Epithelial cell of proximal tubule (primary cell): Measurements from ENCODE around the gene LBH. TPM values are rescaled to one million over a fixed set of nuclear protein-coding genes. Genes with fewer than 3 reads are reported as not detected.
A peak's percentile ranks its signal among the peaks of the same experiment; 100 is the strongest.

Source experiments
- DNase-seq: peaks from one replicate; pipeline ENCODE4 v3.0.0-alpha.2; 2011; ENCODE audit warnings: low read depth
- H3K4me3 ChIP-seq: 2 replicates; pipeline ENCODE4 v1.5.1; 2011; ENCODE audit warnings: low read depth, mild to moderate bottlenecking, low read length
- total RNA-seq: library from RNA; depleted of rRNA; stranded (reverse); fragments of >200 nt; gene quantifications from 2 replicates; pipeline ENCODE4 v1.2.3, GENCODE V29; 2015
- TF ChIP-seq, protein P1 (sequence below): conservative IDR thresholded peaks from 2 replicates; pipeline ENCODE4 v1.5.1; 2012; ENCODE audit warnings: low read depth, mild to moderate bottlenecking, low read length

Gene LBH
- total RNA-seq, 1 donor from 2014 or later = 18.0 TPM

DNA sequence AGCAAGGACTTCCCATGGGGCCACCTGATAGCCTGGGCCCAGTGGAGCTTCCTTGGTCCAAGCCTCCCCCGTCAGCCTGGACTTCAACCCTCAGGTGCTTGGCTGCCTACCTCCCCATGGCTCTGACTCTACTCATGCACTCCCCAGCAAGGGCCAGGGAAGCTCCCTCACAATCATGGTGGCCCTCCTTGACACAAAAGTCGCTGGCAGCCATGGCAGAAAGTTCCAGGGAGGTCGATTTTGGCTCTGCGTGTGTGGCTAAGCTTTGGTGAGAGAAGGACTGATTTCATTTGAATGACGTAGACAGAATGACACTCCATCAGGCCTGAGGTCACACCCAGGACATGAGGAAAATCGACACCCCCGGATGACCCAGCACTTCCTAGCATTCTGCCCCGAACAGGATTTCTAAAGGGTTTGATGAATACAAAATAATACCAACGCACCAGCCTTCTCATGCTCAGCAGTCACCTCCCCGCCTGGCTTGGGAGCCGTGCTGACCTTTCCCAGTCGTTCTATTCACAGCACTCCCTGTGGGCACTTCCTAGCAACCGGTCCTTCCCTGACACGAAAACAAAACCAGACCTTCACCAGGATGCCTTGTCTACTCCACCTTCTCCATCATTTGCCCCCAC lies 52.7 kb downstream of the LBH start:
- no peak for DNase-seq
- TF ChIP-seq, protein P1, sequence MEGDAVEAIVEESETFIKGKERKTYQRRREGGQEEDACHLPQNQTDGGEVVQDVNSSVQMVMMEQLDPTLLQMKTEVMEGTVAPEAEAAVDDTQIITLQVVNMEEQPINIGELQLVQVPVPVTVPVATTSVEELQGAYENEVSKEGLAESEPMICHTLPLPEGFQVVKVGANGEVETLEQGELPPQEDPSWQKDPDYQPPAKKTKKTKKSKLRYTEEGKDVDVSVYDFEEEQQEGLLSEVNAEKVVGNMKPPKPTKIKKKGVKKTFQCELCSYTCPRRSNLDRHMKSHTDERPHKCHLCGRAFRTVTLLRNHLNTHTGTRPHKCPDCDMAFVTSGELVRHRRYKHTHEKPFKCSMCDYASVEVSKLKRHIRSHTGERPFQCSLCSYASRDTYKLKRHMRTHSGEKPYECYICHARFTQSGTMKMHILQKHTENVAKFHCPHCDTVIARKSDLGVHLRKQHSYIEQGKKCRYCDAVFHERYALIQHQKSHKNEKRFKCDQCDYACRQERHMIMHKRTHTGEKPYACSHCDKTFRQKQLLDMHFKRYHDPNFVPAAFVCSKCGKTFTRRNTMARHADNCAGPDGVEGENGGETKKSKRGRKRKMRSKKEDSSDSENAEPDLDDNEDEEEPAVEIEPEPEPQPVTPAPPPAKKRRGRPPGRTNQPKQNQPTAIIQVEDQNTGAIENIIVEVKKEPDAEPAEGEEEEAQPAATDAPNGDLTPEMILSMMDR = no peak
- no peak overlapping the region for H3K4me3 ChIP-seq

DNA sequence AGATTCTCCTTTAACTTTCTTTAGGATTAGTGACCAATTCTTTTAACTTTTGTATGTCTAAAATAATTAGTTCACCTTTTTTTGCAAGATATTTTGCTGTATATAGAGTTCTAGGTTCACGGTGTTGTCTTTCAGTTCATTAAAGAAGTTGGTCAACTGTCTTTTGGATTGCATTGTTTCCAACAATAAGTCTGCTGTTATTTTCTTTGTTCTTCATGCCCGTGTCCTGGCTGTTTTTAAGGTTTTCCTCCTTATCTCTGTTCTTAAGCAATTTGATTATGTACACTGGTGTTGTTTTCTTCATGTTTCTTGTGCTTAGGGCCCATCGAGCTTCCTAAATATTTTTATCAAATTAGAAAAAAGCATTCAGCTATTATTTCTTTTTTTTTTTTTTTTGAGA lies 54.4 kb downstream of the LBH start:
- TF ChIP-seq, protein P1 = no peak
- no peak for DNase-seq
- H3K4me3 ChIP-seq = no peak overlapping the region

DNA sequence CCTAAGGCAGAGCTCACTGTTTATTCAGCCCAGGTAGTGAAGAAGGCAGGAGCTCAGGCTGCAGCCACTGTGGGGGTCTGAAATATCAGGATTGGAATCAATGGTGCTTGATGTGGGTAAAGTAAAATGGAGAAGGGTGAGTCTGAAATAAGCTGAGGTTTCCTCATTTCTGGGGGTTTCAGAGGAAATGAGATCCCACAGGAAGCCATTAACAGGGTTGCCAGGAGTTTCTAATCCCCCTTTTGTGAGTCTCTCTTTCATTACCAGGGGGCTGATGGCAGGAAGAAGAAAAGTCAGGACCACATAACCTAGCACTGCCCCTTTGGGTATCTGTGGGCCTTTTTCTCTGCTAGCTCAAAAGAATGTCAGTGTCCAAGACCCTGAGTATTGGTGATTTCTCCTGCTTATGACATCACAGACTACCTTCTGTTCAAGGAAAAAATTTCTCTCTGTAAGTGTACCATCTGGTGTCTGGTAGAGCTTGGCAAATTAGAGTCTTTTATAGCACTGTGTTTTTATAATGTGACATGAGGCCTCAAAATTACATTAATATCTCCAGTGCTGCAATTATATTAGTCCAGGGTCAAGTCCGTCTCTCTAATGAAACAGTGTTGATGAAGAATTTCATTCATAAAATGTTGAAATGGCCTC lies 56.0 kb downstream of the LBH start:
- no peak overlapping the region for H3K4me3 ChIP-seq
- TF ChIP-seq, protein P1 = no peak
- DNase-seq = no peak

DNA sequence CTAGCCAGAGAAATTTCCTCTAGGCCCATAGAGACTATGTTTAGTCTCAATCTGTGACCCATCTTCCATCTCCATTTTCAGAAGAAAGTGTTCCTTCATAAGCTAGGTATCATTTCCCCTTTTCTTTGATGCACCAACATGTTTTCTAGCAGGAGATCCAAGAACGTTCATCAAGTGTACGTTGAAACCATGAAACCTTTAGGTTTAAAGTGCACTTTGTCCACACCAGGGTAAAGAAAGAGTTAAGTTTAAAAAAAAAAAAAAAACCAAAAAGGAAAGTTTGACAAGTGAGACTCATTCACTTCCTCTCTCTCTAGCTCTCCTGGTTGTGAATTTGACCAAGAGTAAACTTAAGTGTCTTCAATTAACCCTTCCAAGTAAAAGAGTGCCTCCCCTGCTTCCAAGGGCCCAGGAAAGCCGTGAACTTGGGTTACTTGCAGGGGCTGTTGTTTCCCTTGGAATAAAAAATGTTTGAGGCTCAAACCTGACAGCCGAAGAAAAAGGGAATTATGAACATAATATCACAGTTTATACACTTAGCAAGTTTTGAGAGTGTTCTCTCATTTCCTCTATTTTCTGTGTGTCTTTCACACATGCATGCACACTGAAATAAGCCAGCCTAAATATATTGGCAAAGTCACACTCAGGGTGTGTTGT lies 56.7 kb downstream of the LBH start:
- no peak for DNase-seq
- H3K4me3 ChIP-seq = no peak overlapping the region
- TF ChIP-seq, protein P1 = no peak

DNA sequence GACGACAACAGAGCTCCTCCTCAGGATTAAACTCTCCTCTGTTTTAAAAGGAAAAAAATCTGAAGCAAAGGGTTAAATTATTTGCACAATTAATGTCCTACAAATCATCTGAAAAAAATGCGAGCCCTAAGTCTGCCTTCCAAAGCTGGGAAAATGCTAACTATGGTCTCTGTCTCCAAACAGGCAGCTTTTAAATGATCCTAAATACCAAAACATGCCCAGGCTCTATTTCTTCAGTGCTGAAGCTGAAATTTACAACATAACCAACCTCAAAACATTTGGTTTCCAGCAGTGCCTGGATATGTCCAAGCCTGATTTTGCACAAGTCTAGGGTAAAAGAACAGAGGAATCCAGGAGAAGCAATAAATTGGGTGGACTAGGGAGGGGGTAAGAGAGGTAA lies 57.2 kb downstream of the LBH start:
- TF ChIP-seq, protein P1 = no peak
- H3K4me3 ChIP-seq = no peak overlapping the region
- DNase-seq = no peak

DNA sequence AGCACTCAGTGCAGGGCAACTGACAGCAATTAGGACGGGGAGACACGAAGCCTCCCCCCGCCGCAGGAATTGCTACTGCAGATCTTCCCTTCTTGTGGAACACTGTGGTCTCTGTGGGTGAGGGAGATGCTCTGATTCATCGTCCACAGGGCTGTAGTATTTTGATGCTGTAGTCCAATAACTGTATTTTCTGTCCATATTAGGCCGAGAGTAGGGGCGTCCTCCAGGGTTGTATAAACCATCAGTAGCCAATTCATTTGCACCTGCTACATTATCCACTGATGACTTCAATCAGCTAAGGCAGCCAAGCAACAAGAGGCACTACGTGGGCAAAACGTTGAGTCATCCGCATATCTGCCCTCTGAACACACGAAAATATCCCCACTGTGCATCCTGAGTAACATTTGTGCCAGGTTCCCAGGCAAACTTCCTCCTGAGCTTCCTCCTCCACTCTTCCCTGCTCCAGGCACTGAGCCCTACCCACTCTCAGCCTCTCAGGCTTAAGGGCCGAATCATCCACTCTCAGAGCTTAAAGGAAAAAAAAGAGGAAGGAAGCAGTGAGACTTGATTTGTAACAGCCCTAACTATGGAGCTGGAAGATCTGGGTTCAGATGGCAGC lies 62.1 kb downstream of the LBH start:
- TF ChIP-seq, protein P1 = no peak
- no peak overlapping the region for H3K4me3 ChIP-seq
- peak; percentile 98 for DNase-seq
